ENCODE data around the gene GREM2. TPM values are rescaled to one million over a fixed set of nuclear protein-coding genes. Genes with fewer than 3 reads are reported as not detected.

GREM2 gene
- total RNA-seq, 4 donors from 2014 or later: 0.22 TPM; not detected in 3

GRCh38 chr1:240503036-240503435 is 108.9 kb downstream of the GREM2 start:
- no peak for TF ChIP-seq CTCF (IDR thresholded peaks at IDR 0.05; ENCODE audit: low read depth)

- no peak for TF ChIP-seq CTCF (IDR thresholded peaks at IDR 0.05; ENCODE audit: low read depth)
Measured at GRCh38 chr1:240501115-240501514, 110.8 kb downstream of the GREM2 start.

GRCh38 chr1:240500647-240501046 is 111.3 kb downstream of the GREM2 start:
- no peak for TF ChIP-seq CTCF (IDR thresholded peaks at IDR 0.05; ENCODE audit: low read depth)

- TF ChIP-seq CTCF (IDR thresholded peaks at IDR 0.05; ENCODE audit: low read depth): no peak
Measured at GRCh38 chr1:240499012-240499411, 112.9 kb downstream of the GREM2 start.

- no peak for TF ChIP-seq CTCF (IDR thresholded peaks at IDR 0.05; ENCODE audit: low read depth)
Measured at GRCh38 chr1:240498335-240498734, 113.6 kb downstream of the GREM2 start.

GRCh38 chr1:240497908-240498307 is 114.0 kb downstream of the GREM2 start:
- TF ChIP-seq CTCF (IDR thresholded peaks at IDR 0.05; ENCODE audit: low read depth): no peak

- no peak for TF ChIP-seq CTCF (IDR thresholded peaks at IDR 0.05; ENCODE audit: low read depth)
Measured at GRCh38 chr1:240496941-240497340, 115.0 kb downstream of the GREM2 start.

Data from subcutaneous adipose tissue (tissue), 4 donors.